GM15510 (cell line): ENCODE measurements around the gene DPH7.

ENCODE experiments used
- POLR2A ChIP-seq: IDR thresholded peaks from 3 replicates; pipeline ENCODE4 v1.6.1; 2011; ENCODE audit warnings: borderline replicate concordance; ENCODE audit not compliant: insufficient read length; ENCODE audit errors: extremely low read depth

The DPH7 gene

GRCh38 chr9:137589441-137590122 is 10.9 kb upstream of the DPH7 start:
- TF ChIP-seq POLR2A, result no peak

GRCh38 chr9:137588891-137589290 is 10.2 kb upstream of the DPH7 start:
- TF ChIP-seq POLR2A, result no peak

DNA sequence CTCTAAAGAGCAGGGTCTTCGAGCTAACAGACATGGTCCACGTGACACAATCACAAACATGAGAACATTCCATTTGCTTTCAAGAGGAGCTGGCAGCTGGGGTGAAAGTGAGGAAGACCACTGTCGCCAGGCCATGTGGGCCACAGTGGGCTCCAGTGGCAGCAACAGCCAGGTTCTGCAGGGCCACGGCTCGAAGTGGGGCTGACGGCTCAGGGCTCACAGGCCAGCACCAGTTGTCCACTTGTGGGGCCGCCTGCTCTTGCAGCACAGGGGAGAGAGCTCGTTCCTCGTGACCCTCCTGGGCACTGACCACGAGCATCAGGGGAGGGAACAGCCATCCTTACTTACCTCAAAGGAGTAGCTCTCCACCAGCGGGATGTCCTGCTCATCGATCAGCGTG is 9.6 kb upstream of the DPH7 start:
- no peak for TF ChIP-seq POLR2A

DNA sequence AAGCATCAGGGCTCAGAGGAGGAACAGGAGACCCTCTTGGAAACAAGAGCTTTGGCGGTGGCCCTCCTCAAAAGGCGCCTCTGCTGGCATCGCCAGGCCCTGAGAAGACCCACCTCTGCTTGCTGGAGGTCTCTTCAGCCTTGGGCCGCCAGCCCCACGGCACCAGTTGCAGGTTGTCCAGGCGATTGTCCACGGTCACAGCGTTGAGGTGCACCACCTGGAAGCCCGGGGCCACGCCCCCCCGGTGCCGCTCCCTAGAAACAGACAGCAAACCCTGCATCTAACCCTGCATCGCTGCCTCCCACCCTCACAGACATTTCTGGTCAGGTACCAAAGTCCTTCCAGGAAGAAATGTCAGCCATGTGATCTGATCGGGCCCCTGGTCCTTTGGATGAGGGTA is 8.1 kb upstream of the DPH7 start:
- TF ChIP-seq POLR2A, result no peak

- no peak for TF ChIP-seq POLR2A
Measured at GRCh38 chr9:137583957-137584356, 5.2 kb upstream of the DPH7 start.

- TF ChIP-seq POLR2A, result no peak
Measured at GRCh38 chr9:137583347-137583746, 4.6 kb upstream of the DPH7 start.

- no peak for TF ChIP-seq POLR2A
Measured at GRCh38 chr9:137582286-137582860, 3.6 kb upstream of the DPH7 start.

GRCh38 chr9:137581361-137582285 is 2.9 kb upstream of the DPH7 start:
- TF ChIP-seq POLR2A, result no peak

DNA sequence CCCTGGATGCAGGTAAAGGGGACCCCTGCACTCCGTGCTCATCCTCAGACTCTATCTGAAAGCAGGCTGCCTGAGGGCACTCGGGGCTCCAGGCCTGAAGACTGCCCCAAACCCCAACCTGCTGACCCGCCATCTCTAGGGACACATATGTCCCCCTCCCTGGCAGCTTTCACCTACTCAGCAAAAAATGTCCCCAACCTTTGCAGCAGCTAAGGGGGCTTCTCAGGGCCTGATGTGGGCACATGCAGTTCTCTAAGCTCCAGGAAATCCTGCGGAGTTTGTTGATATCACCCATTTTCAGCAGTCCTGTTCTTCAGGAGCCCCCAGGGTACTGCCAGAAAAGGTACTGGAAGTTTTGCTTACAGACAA is 2.2 kb upstream of the DPH7 start:
- TF ChIP-seq POLR2A, result no peak

- TF ChIP-seq POLR2A, result no peak
Measured at GRCh38 chr9:137580209-137580953, 1.7 kb upstream of the DPH7 start.

DNA sequence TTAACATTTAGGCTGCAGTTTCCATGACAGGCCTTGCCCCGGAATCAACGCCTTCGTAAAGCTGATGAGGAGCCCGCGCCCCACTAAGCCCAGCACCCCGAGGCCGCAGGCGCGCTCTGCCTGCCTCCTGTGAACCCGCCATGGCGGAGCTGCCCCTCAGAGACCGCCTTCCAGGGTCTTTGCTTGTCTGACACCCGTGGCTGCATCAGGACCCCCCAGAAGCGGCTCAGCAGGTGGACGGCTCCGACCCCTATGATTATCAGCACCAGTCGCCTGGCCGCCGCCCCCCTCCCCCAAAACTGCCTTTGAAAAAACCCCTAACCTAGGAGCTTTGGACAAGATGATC is 507 bp upstream of the DPH7 start:
- TF ChIP-seq POLR2A, result no peak

DNA sequence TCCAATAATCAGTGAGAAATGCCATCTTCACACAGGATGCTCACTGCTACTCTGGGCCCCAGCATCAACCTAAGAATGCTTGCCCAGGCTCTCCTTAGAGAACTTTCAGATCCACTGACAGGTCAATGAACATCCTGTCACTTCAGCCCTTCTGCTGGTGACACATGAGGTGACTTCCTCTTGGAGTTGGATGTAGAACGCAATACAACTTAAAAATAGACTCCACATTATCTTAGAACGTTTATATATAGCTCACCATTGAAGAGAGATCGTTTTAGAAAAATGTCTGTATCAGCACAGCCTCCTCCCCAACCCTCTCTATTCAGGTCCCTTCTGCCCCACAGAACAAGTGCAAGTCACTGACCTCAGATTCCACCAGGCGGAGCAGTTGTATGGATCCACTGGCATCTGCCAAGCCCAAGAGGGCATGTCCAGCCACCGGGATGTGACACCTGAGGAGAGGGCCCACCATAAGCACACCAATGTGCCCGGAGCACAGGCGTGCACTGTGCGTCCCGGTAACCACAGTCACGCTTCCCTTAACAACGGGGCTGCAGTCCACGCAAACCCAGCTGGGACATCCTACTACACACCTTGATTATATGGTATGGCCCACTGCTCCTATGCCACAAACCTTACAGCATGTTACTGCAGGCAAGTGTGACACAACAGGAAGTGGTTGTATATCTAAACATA is 2.9 kb downstream of the DPH7 start:
- no peak for TF ChIP-seq POLR2A

DNA sequence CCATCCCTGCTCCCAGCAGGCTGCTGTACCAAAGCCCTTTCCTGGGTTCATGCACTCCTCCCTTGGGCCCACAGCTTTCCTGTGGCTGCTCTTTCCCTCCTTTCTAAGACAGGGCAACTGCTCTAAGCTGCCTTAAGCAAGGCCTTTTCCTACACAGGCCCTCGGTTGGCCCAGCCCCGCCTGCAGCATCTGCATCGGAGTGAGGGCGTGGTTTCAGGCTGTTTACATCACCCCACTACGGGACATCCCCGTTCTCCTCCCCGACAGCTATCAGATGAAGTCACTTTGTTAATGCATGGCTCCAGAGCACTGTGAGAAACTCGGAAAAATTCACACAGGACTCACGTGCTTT is 3.4 kb downstream of the DPH7 start:
- TF ChIP-seq POLR2A, result no peak

GRCh38 chr9:137574192-137574591 is 4.5 kb downstream of the DPH7 start:
- no peak for TF ChIP-seq POLR2A
